ENCODE measurements around the gene FAM236B.
"Not testable (repeated sequence)": the region's sequence is repeated elsewhere in the genome, so short reads cannot be mapped to it uniquely, and the experiment has no call there.

Gene FAM236B

DNA sequence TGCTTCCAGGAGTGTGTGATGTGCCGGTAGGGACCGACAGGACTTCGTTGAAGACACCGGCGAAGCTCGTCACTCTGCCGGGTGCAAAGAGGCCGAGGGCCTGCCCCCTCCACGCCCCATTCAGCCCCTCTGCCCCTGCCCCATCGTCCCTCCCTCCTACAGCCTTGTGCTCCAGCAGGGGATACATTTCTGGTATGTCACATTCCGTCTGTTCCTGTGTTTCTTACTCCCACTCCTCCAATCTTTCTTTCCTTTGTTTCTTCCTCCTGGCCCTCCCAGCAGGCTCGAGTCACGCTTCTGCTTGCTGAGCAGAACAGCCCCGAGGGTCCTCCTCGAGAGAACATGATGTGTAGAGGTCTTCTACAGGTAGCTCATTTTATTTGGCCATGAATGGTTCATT, at the start of gene FAM236B:
Gene FAM236B, minus strand, starts transcription at position 101 of the 400 bp plus-strand sequence. Its CDS starts 100 bp downstream, at position 1.
- not testable (repeated sequence) for DNase-seq (ENCODE audit: low read depth, low spot score)

DNA sequence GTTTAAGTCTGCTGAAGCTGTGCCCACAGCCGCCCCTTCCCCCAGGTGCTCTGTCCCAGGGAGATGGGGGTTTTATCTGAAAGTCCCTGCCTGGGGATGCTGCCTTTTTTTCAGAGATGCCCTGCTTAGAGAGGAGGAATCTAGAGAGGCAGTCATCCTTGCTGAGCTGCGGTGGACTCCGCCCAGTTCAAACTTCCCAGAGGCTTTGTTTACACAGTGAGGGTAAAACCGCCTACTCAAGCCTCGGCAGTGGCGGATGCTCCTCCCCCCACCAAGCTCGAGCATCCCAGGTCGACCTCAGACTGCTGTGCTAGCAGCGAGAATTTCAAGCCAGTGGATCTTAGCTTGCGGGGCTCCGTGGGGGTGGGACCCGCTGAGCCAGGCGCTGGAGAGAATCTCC, 48.2 kb upstream of the FAM236B start:
- DNase-seq (ENCODE audit: low read depth, low spot score), result not testable (repeated sequence)

DNA sequence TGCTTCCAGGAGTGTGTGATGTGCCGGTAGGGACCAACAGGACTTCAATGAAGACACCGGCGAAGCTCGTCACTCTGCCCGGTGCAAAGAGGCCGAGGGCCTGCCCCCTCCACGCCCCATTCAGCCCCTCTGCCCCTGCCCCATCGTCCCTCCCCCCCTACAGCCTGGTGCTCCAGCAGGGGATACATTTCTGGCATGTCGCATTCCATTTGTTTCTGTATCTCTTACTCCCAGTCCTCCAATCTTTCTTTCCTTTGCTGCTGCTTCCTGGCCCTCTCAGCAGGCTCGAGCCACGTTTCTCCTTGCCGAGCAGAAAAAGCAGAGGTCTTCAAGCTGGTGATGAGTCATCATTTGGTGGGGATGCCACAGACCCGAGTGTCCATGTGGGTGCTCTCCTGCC, 25.6 kb upstream of the FAM236B start, which contains the start of gene FAM236D:
Gene FAM236D, minus strand, starts transcription at position 101 of the 400 bp plus-strand sequence. Its CDS starts 100 bp downstream, at position 1.
- not testable (repeated sequence) for DNase-seq (ENCODE audit: low read depth, low spot score)

DNA sequence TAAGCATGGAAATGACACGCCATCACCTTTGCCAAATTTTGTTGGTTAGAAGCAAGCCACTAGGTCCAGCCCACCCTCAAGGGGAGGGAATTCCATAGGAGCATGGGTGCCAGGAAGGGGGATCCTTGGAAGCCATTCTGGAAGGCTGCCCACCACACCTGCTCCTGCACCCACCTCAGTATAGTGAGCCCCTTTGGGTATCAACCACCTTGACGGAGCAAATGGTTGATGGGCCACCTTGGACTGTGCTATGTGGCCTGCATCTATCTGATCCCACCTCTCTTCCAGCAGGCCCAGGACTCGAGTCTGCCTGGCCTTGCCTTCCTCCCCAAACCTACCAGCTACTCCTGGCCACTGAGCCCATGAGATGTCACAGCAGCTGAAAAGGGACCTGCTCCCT, 7.9 kb upstream of the FAM236B start:
- DNase-seq (ENCODE audit: low read depth, low spot score), result not testable (repeated sequence)

DNA sequence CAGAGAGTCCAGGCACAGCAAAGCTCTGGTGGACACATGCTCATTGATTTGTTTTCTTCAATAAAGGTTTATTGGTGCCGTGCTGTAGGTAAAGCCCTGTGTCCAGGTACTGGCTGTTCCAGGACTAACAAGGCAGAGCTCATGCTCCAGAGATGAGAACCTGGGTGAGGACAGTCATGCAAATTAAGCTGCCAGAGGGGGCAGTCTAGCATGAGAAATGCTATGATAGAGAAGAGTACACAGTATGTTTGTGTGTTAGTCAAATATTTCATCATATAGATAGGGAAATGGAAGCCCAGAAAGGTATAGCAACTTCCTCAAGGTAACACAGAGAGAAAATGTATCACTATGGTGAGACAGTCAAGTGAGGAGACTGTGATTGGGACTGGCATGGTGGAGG, 5.7 kb upstream of the FAM236B start:
- not testable (repeated sequence) for DNase-seq (ENCODE audit: low read depth, low spot score)

DNA sequence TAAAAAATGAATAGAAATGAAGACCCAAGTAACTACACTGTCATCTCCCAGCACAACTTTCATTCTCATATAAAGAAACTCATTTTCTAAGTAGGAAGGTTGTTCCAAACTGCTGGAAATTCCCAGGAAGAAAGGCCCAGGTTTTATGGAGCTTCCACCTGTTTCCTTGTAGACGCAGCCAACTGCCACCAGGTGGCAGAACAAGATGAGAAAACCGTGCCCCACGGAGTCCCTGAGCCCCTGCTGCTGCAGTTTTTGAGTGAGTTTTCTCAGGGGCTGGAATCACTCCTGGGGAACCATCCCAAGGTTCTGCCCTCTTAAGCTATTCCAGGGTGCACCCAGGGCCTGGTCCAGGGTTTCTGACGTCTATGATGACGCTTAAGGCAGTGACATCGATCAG, 1.5 kb upstream of the FAM236B start:
- DNase-seq (ENCODE audit: low read depth, low spot score), result not testable (repeated sequence)

DNA sequence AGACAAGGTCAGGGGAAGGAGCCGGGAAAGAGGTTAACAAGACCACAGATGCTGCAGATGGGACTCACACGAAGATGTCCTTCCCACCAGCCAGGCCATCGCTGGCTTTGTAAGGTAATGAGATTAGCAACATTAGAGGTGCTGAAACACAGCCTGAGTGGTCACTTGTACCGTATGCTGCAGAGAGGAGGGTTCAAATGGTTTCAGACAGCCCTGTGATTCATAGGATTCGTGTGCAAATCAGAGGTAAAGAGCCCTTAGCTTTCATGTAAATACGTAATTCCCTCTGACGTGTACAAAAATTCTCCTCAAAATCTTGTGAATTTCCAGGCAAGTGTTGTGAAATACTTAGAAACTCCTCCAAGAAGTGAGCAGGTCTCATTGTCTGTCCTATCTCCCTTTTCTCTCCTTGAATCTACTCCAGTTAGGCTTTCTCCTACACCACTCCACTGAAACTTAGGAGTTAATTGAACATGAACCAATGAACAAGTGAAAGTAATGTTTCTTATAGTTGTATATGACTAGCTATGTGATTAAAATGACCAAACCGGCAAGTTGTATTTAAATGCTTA, 991 bp upstream of the FAM236B start:
- not testable (repeated sequence) for DNase-seq (ENCODE audit: low read depth, low spot score)

DNA sequence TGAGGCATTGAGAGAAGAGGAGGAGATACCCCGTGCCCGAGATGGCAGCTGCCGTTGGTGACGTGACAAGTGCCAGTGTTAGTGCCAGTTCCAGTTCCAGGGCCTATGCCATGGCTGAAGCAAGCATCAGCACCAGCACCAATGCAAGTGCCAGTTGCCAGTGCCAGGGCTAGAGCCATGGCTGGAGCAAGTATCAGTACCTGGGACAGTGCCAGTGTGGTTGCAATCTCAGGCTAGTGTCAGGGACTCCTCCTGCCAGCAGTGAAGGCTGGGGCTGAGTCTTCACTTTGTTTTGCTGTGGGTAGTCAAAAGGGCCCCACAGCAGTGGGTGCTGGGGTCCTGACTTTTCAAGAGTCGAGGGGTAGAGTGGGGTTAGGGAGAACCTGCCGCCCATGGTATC, 4.3 kb downstream of the FAM236B start:
- not testable (repeated sequence) for DNase-seq (ENCODE audit: low read depth, low spot score)

DNA sequence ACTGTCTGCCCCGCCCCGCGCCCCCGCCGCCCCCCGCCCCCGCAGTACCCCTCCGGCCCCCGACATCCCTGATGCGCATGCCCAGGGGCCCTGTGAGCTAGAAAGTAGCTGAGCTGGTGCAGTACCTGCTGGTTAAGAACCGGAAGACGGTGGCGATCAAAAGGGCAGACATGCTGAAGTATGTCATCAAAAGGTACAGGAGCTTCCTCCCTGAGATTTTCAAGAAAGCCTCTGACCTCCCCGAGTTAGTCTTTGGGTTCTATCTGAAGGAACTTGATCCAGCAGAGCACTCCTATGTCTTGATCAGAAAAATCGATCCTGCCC, 5.0 kb downstream of the FAM236B start:
- DNase-seq (ENCODE audit: low read depth, low spot score), result not testable (repeated sequence)

DNA sequence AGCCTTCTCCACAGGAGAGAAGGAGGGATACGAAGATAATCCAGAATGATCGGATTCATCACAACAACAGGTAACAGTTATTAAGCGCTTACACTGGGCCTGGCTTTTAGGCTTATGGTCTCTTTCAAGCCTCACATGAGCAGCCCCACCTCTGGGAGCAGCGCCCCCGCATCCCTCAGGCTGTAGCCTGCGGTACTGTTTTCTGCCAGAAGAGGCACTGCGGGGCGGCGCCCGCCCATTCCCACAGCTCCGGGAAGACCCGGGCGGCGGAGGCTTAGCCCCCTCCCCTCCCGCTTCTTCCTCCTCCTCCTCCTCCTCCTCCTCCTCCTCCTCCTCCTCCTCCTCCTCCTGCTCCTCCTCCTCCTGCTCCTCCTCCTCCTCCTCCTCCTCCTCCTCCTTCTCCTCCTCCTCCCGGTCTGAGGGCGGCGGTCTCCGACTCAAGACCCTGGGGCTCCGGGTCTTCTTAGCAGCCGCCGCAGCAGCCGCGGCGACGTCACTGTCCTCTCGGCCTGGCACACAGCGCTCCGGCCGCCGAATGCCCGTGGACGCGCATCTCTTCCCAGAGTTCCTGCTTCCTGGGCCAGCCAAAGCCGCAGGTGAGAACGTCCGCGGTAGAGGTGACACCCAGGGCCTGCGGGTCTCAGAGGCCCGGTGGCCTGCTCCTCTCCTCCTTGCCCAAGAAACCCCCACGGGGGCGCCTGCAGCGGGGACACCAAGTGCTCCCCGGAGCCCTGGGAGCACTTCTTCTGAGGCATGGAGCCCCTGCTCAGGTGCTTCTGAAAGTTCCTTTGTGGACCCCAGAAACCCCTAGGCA, 5.6 kb downstream of the FAM236B start, which contains the start of gene DMRTC1B:
Gene DMRTC1B, plus strand, starts transcription at position 238 of the 814 bp plus-strand sequence. CDS start 68,246 bp downstream, outside the sequence.
- DNase-seq (ENCODE audit: low read depth, low spot score), result not testable (repeated sequence)

DNA sequence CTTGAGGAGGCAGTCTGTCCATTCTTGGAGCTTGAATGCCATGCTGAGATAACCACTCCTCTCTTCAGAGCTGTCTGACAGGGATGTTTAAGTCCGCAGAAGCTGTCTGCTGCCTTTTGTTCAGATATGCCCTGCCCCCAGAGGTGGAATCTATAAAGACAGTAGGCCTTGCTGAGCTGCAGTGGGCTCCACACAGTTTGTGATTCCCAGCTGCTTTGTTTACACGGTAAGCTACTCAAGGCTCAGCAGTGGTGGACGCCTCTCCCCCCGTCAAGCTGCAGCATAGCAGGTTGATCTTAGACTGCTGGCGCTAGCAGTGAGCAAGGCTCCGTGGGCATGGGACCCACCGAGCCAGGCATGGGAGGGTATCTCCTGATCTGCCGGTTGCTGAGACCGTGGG, 22.0 kb downstream of the FAM236B start:
- not testable (repeated sequence) for DNase-seq (ENCODE audit: low read depth, low spot score)

DNA sequence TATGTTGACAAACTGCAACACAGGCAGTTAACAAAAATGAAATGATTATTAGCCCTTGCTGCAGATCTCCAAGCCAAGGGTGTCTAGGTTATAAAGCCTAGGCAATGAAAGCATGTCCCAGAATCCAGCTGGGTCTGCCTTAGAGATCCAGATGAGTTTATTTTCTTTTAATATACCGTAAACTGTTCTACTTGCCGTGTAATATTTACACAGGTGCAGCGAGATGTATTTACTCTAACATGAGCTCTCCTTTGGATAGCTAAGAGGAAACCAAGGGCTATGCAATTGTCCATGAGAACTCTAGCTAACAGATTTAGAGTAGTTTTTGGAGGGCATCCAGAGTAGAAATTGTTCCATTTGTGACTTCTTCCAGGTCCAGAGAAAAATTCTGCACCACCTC, 33.9 kb downstream of the FAM236B start:
- not testable (repeated sequence) for DNase-seq (ENCODE audit: low read depth, low spot score)

DNA sequence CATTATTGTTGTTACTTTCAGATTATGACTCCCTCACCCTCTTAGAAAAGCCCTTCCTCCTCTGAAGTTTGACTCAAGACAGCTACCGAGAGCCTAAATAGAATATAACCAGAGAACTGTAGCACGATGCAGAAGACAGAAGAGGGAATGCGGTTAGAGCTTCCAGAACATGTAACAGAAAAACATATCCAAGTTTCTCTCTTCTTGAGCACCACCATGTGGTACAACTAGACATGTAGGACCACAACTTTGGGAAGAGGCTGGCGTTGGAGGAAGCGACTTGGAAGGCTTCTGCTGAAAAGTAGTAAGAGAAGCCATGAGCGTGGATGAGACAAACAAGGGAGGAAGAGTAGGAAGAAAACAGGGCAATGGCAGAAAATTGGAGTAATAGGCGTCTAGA, 36.9 kb downstream of the FAM236B start:
- DNase-seq (ENCODE audit: low read depth, low spot score), result not testable (repeated sequence)

DNA sequence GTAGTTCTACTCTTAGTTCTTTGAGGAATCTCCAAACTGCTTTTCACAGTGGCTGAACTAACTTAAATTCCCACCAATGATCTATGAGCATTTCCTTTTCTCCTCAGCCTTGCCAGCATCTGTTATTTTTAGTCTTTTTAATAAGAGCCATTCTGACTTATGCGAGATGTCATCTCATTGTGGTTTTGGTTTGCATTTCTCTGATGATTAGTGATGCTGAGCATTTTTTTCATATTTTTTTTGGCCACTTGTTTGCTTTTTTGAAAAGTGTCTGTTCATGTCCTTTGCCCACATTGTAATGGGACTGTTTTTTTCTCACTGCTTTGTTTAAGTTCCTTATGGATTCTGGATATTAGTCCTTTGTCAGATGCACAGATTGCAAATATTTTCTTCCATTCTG, 46.9 kb downstream of the FAM236B start:
- DNase-seq (ENCODE audit: low read depth, low spot score), result no peak

DNA sequence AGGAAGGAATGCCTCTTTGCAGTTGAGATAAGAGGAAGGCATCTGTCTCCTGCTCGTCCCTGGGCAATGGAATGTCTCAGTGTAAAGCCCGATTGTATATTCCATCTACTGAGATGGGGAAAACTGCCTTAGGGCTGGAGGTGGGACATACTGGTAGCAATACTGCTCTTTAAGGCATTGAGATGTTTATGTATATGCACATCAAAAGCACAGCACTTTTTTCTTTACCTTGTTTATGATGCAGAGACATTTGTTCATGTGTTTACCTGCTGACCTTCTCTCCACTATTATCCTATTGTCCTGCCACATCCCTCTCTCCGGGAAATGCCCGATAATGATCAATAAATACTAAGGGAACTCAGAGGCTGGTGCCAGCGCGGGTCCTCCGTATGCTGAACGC, 48.8 kb downstream of the FAM236B start:
- not testable (repeated sequence) for DNase-seq (ENCODE audit: low read depth, low spot score)
